ENCODE data around the gene C6orf141. TPM values are rescaled to one million over a fixed set of nuclear protein-coding genes. Genes with fewer than 3 reads are reported as not detected.

The C6orf141 gene
- total RNA-seq, 4 donors from 2014 or later: 10.0 to 22.8 (median 18.3) TPM

GRCh38 chr6:49548613-49549304, 1.7 kb upstream of the C6orf141 start:
- intact Hi-C loops (cut with DNase I): no loop called here
- 89 to 96% methylated on average over 5 of the region's 5 CpGs for WGBS, 2 donors
- TF ChIP-seq, protein P1, sequence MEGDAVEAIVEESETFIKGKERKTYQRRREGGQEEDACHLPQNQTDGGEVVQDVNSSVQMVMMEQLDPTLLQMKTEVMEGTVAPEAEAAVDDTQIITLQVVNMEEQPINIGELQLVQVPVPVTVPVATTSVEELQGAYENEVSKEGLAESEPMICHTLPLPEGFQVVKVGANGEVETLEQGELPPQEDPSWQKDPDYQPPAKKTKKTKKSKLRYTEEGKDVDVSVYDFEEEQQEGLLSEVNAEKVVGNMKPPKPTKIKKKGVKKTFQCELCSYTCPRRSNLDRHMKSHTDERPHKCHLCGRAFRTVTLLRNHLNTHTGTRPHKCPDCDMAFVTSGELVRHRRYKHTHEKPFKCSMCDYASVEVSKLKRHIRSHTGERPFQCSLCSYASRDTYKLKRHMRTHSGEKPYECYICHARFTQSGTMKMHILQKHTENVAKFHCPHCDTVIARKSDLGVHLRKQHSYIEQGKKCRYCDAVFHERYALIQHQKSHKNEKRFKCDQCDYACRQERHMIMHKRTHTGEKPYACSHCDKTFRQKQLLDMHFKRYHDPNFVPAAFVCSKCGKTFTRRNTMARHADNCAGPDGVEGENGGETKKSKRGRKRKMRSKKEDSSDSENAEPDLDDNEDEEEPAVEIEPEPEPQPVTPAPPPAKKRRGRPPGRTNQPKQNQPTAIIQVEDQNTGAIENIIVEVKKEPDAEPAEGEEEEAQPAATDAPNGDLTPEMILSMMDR (IDR thresholded peaks at IDR 0.05): no peak
- TF ChIP-seq POLR2A (IDR thresholded peaks at IDR 0.05): no peak

GRCh38 chr6:49549691-49550491, 577 bp upstream of the C6orf141 start:
- Histone ChIP-seq H3K4me3 (peak overlapping the region; percentile 44 to 74 (median 54)), H3K4me1 (peaks cover 0 to 52% (median 8%) of the 10 kb centered on the region in 3 donors), H3K9me3 (no peaks in the 10 kb centered on the region), H3K36me3 (no peaks in the 10 kb centered on the region), H3K27ac (peak overlapping the region; percentile 30 to 71 (median 64)), H3K27me3 (peaks cover 0 to 26% (median 0%) of the 10 kb centered on the region in 4 donors)
- DNase-seq: no peak
- WGBS, 2 donors: 44 to 47% methylated on average over 18 to 19 of the region's 20 CpGs
- intact Hi-C loops (cut with DNase I): no loop called here
- TF ChIP-seq POLR2A (IDR thresholded peaks at IDR 0.05): no peak
- TF ChIP-seq, protein P1 (IDR thresholded peaks at IDR 0.05): no peak

More at GRCh38 chr6:49548613-49549304, 1.7 kb upstream of the C6orf141 start:
- Histone ChIP-seq H3K4me3 (no peak overlapping the region), H3K9me3 (no peaks in the 10 kb centered on the region), H3K36me3 (no peaks in the 10 kb centered on the region), H3K27ac (no peak overlapping the region), H3K27me3 (peaks cover 0 to 26% (median 0%) of the 10 kb centered on the region in 4 donors), H3K4me1 (peaks cover 0 to 41% (median 8%) of the 10 kb centered on the region in 3 donors)
- DNase-seq: no peak

GRCh38 chr6:49551078-49551865, 804 bp downstream of the C6orf141 start:
- DNase-seq: no peak
- no peak for TF ChIP-seq POLR2A (IDR thresholded peaks at IDR 0.05)
- TF ChIP-seq, protein P1 (IDR thresholded peaks at IDR 0.05): no peak
- no peaks in the 10 kb centered on the region for H3K36me3 ChIP-seq
- H3K27ac ChIP-seq: peak overlapping the region; percentile 30 to 71 (median 64)
- H3K4me3 ChIP-seq: peak overlapping the region; percentile 44 to 74 (median 54)
- peaks cover 0 to 26% (median 0%) of the 10 kb centered on the region in 4 donors for H3K27me3 ChIP-seq
- H3K4me1 ChIP-seq: peaks cover 0 to 65% (median 8%) of the 10 kb centered on the region in 3 donors
- H3K9me3 ChIP-seq: no peaks in the 10 kb centered on the region
- intact Hi-C loops (cut with DNase I): no loop called here
- 2% methylated on average over 19 to 23 of the region's 38 CpGs for WGBS, 2 donors

DNA sequence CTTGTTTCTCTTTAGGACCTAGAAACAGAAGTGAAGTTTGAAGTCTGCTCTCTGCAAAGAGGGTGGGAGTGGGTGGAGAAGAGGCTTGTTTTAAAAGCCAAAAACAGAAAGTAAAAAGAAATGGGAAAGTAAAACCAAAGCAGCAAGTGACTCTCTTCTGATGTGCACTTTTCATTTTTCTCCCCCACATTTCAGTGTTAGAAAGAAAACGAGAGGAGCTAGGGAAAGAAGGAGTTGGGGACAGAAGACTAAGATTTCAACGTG, 1.3 kb downstream of the C6orf141 start:
- WGBS, 2 donors: 16 to 21% methylated on average over 2 of the region's 2 CpGs
- no peaks in the 10 kb centered on the region for H3K9me3 ChIP-seq
- intact Hi-C loops (cut with DNase I): no loop called here
- H3K27me3 ChIP-seq: peaks cover 0 to 26% (median 0%) of the 10 kb centered on the region in 4 donors
- peak overlapping the region; percentile 44 to 74 (median 54) for H3K4me3 ChIP-seq
- H3K27ac ChIP-seq: peak overlapping the region in 3 of 4 donors; percentile 30 to 71 (median 63)
- peaks cover 1 to 69% (median 8%) of the 10 kb centered on the region in 3 donors for H3K4me1 ChIP-seq
- no peak for TF ChIP-seq POLR2A (IDR thresholded peaks at IDR 0.05)
- TF ChIP-seq, protein P1 (IDR thresholded peaks at IDR 0.05): no peak
- no peak for DNase-seq
- no peaks in the 10 kb centered on the region for H3K36me3 ChIP-seq

Data from esophagus squamous epithelium (tissue), 5 donors.